Urothelium cell line (cell line): ENCODE results near the gene NCF1.
"Not testable (repeated sequence)": the region's sequence is repeated elsewhere in the genome, so short reads cannot be mapped to it uniquely, and the experiment has no call there.

Experiments used
- DNase-seq: peaks from one replicate; pipeline ENCODE4 v3.0.0; 2011; ENCODE audit warnings: low spot score, mixed read lengths
- FAIRE-seq: peaks from 2 replicates; lab custom pipeline; 2011; peaks lifted over from hg19 to GRCh38; lab: Jason Lieb, UNC

Gene NCF1

GRCh38 chr7:74783595-74783994, 9.8 kb downstream of the NCF1 start:
- FAIRE-seq, DNase-seq: not testable (repeated sequence)

GRCh38 chr7:74788369-74789150, 14.7 kb downstream of the NCF1 start:
- FAIRE-seq: not testable (repeated sequence)

DNA sequence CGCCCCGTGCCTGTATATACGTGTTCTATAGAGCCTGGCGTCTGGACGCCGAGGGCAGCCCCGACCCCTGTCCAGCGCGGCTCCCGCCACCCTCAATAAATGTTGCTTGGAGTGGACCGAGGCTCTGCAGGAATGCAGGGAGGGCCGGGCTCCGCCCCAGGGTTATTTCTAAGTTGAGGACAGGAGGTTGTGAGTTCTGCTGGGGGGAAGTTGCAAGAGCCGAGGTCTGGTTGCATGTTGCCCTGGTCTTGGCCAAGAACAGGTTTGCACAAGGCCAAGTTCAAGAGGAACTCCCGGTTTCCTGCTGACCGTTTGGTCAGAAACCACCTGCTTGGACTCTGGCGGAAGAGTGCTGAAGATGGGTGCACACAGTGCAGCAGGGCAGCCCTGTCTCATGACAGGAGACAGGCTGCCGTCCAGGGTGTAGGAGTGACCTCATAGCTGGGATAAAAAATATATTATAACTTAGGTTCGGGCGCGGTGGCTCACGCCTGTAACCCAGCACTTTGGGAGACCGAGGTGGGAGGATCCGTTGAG, 15.5 kb downstream of the NCF1 start:
- not testable (repeated sequence) for DNase-seq, FAIRE-seq

More at GRCh38 chr7:74788369-74789150, 14.7 kb downstream of the NCF1 start:
- not testable (repeated sequence) for DNase-seq

DNA sequence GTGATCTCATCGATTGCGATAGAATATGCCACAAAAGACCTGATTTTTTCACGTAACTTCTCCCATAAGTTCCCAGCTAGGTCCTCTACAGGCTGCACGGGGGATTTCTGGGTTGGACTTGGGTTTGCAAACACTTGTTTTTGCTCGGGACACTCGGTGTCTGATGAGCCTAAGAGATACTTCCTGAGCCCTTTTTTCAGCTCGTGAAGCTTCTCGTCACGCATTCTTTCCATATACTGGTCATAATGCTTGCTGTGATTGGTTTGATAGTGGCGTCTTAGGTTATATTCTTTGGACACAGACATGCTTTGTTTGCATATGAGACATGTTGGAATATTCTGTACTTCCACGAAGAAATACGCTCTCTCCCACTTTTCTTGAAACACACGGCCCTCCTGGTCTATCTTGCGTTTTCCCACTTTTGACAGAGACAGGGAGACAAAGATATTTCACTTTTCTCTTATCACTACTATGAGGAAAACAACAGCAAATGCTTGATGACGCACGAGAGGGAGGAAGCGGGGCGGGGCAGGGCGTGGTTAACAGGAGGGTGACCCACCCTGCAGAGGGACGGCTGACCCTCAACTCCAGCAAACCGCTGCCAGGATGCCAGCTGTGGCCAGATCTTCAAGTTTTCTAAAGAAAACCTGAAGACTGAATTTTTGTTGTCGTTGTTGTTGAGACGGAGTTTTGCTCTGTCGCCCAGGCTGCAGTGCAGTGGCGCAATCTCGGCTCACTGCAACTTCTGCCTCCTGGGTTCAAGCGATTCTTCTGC, 24.2 kb downstream of the NCF1 start:
- FAIRE-seq, DNase-seq: not testable (repeated sequence)

DNA sequence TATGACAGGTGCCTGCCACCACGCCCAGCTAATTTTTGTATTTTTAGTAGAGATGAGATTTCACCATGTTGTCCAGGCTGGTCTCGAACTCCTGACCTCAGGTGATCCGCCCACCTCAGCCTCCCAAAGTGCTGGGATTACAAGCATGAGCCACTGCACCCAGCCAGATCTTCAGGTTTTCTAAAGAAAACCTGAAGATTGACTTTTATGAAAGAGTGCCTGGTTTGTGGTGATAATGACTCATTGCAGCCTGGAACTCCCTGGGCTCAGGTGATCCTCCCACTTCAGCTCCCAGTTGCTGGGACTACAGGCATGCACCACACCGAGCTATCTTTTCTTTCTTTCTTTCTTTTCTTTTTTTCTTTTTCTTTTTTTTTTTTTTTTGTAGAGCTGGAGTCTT, 24.8 kb downstream of the NCF1 start:
- DNase-seq, FAIRE-seq: not testable (repeated sequence)

- DNase-seq, FAIRE-seq: not testable (repeated sequence)
These were observed 42.1 kb downstream of the NCF1 start for GRCh38 chr7:74815882-74816281.

DNA sequence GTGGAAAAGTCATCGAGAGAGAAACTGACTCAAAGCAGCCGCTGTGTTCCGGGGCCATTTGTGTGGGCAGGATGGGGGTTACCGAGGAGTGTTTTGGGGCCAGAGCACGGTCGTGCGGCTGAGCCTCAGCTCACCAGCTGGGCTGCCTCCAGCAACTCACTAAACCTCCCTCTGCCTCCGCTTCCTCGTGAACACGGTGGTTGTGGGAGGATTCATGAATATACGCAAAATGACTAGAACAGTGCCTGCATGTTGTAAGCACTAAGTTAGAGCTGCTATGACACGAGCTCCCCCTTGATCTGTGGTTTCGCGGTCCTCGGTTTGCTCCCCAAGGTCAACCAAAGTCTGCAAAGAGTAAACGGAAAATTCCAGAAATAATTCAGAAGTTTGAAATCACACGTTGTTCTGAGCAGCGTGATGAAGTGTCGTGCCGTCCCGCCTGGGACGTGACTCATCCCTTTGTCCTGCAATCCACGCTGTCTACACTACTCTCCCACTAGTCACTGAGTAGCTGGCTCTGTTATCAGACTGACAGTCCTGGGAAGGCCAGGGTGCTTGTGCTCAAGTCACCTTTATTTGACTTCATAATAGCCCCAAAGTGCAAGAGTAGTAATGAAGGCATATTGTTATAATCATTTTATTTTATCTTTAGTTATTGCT, 46.5 kb downstream of the NCF1 start:
- DNase-seq, FAIRE-seq: not testable (repeated sequence)

- not testable (repeated sequence) for DNase-seq, FAIRE-seq
These were observed 47.4 kb downstream of the NCF1 start for GRCh38 chr7:74821259-74821658.

- FAIRE-seq, DNase-seq: not testable (repeated sequence)
These were observed 56.1 kb downstream of the NCF1 start for GRCh38 chr7:74829959-74830358.

- FAIRE-seq, DNase-seq: not testable (repeated sequence)
These were observed 56.6 kb downstream of the NCF1 start for GRCh38 chr7:74830411-74830810.
